Fibroblast of skin of abdomen (primary cell): Measurements from ENCODE around the gene TIGD1. TPM values are rescaled to one million over a fixed set of nuclear protein-coding genes. Genes with fewer than 3 reads are reported as not detected.

ENCODE experiments used
- DNase-seq: peaks from one replicate; pipeline ENCODE4 v3.0.0-alpha.2; 2013
- polyA plus RNA-seq, 2 experiments: library from polyadenylated mRNA; unstranded; fragments of 120-200 nt; gene quantifications; one replicate each; pipeline ENCODE4 v1.2.1, GENCODE V29; 2013; ENCODE audit not compliant: insufficient read length in 2 of 2

TIGD1 gene
- 3.2 TPM for polyA plus RNA-seq (2013, experiment 1 of 2; ENCODE audit: insufficient read length)
- polyA plus RNA-seq (2013, experiment 2 of 2; ENCODE audit: insufficient read length): 2.8 TPM

DNA sequence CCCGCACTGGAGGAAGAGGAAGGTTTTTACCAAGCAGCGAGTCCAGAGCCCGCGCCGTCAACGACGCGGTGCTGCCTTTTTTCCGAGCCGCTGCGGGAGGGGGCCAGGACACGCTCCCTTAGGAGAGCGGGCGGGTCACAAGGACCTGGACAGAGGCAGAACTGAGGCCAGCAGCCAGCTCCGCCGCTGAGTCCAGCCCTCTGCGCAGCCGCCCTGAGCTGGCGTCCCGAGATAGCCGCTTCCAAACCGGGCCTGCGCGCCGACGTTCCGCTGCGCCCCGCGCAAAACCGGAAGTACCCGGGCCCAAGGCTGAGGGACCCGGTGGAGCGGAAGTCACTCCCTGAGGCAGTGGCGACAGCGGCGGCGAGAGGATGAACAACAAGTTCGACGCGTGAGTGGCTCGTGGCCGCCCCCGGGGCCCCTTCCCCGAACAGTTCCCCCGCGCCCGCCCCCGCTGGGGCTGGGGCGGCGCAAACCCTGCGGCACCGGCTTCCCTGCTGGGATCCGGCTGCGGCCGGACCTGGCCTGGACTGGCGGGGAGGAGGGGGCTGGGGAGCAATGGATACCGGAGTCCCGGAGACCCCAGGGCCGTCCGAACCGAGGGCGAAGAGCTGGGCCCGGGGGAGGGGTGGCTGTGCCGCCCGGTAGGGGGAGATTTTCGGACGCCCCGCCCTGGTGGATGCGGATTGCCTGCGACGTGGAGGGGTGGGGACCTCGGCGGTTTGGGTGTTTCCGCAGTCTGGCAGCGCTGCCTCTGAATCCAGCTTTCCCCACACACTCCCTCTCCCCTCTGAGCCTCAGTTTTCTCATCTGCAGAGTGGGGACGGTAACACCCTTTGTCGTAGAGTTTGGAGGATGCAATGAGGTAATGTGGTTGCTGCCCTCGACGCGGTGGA is at the start of gene TIGD1, which contains the start of gene EIF4E2:
Gene TIGD1 (minus strand): TSS at position 204 of the 896 bp plus-strand sequence. CDS start 675 bp downstream, outside the sequence.
Gene EIF4E2 (plus strand): TSS at position 336 of the 896 bp plus-strand sequence. CDS start 36 bp downstream, at position 372.
- DNase-seq: peak; percentile 93

- DNase-seq: no peak
These were observed 47.9 kb upstream of the TIGD1 start for GRCh38 chr2:232598293-232598692.

DNA sequence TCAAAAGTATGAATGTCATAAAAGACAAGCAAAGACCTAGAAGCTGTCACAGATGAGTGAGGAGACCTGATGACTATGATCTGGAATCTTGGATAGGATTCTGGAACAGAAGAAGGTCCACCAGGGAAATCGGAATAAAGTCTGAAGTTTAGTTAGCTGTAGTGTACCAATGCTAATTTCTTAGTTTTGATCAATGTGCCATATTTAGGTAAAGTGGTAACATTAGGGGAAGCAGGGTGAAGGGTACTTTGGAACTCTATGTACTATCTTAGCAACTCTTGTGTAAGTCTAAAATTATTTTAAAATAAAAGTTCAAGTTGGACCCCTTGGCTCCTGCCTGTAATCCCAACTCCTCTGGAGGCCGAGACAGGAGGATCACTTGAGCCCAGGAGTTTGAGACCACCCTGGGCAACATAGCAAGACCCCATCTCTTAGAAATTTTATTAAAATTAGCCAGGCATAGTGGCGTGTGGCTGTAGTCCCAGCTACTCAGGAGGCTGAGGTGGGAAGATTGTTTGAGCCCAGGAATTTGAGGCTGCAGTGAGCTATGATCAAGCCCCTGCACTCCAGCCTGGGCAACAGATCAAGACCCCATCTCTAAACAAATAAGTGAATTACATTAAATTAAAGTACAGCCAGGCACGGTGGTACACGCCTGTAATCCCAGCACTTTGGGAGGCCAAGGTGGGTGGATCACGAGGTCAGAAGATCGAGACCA is 47.2 kb upstream of the TIGD1 start:
- no peak for DNase-seq

GRCh38 chr2:232593982-232594381 is 43.6 kb upstream of the TIGD1 start:
- DNase-seq: no peak

DNA sequence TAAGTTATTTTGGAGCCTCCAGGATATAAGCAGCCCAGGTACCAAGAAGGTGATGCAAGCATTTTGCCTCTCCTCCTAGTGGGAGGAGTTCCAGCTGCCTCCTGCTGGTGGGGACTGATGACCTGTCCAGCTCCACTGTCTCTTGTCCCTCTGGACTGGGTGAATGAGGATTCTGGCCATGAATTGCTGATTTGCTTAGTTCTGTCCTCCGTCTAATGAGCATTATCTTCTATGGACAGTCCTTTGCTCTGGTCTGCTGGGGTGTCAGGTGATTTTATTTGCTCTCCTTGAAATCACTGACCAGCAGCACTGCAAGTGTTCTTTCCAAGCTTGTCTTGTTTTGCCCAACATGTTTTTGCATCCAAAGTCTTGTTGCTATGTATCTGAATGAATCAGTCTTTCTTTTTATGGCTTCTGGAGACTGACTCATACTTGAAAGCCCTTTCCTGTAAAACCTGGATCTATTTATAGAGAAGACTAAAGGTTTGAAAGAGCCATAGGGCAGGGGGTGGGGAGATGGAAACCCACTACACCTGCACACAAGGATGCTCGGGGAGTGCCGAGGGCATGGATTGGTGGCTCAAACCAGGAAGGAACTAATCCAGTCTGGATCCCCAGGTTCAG is 42.5 kb upstream of the TIGD1 start:
- peak; percentile 40 for DNase-seq

GRCh38 chr2:232588680-232589585 is 38.6 kb upstream of the TIGD1 start:
- DNase-seq: peak; percentile 58

GRCh38 chr2:232588031-232588430 is 37.7 kb upstream of the TIGD1 start:
- no peak for DNase-seq

GRCh38 chr2:232587512-232587911 is 37.2 kb upstream of the TIGD1 start:
- DNase-seq: no peak

- DNase-seq: no peak
These were observed 36.7 kb upstream of the TIGD1 start for GRCh38 chr2:232586943-232587505.

GRCh38 chr2:232584238-232584637 is 33.9 kb upstream of the TIGD1 start:
- DNase-seq: no peak

DNA sequence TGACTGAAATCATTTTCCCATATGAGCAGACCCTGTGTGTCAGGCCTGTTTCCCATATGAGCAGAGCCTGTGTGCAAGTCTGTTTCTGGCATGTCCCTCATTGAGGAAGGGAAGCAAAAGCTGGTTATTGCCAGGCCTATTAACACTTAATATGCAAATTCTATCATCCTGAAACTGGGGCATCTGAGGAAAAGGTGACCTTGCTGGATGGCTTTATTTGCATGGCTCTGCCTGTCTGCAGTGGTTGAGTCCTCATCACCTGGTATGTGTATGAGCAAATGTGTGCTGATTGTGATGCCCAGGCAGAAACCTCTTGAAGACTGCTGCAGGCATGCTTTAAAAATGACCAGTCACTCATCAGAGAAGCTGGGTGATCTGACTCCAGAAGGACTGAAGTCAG is 31.4 kb upstream of the TIGD1 start:
- no peak for DNase-seq

DNA sequence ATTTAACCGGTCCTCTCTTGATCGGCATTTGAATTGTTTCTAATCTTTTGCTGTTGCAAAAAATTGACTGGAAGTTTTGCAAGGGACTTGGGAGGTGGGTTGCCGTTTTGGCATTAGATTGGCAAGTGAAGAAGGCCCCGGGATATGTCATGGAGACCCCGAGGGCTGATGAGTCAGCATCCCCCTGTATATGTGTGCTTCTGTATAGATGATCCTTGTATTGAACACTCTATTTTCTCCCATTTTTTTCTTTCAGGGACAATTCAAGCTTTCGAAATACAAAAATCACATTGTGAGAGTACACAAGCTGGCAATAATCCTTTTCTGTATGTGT is 30.3 kb upstream of the TIGD1 start:
- no peak for DNase-seq

DNA sequence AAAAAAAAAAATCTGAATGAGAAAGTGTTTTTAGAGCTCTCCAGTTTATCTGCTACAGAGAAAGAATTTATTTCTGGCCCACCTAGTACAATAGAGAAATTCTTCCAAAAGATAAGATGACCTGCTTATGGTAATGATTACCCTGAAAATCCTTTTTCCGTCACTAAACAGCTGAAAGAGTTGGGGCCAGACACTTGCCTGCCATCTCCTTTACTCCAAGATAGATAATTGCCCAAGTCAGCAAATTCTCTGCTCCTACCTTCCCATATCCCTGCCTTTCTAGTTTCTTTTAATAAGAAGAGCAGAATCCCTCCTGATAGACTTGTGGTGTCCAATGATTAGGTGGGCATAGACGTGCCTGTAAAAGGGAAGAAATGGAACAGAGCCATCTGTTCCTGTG is 28.3 kb upstream of the TIGD1 start:
- no peak for DNase-seq

DNA sequence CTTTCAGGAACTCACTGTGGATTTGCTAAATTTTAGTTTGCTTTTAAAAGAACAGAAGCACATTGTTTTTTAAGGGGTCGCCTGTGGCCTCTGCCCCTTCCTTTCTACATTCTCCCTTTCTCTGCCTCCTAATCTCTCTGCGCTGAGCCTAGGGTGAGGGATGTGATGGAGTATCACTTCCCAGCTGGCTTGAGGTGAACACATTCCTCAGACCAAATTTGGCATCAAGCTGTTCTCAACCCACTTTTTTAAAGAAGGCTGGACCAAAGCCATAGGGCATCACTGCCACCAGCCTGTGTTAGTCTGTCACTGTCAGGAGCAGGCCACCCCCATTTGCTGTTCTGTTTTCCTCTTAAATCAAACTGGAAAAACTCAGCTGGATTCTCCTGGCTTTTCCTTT is 27.5 kb upstream of the TIGD1 start:
- DNase-seq: no peak

GRCh38 chr2:232576995-232577394 is 26.6 kb upstream of the TIGD1 start:
- DNase-seq: peak; percentile 44

DNA sequence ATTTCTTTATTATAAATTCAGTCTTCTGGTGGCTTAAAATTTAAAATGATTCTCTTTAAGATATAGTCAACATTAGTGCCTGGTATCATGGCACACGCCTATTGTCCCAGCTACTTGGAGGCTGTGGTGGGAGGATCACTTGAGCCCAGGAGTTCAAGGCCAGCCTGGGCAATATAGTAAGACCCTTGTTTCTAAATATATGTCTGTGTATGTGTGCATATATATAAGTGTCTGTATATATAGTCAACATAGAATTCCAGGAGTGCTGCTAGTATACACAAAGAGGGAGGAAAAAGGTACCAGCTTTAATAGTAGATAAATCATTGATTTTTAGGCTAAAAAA is 25.0 kb upstream of the TIGD1 start:
- no peak for DNase-seq

DNA sequence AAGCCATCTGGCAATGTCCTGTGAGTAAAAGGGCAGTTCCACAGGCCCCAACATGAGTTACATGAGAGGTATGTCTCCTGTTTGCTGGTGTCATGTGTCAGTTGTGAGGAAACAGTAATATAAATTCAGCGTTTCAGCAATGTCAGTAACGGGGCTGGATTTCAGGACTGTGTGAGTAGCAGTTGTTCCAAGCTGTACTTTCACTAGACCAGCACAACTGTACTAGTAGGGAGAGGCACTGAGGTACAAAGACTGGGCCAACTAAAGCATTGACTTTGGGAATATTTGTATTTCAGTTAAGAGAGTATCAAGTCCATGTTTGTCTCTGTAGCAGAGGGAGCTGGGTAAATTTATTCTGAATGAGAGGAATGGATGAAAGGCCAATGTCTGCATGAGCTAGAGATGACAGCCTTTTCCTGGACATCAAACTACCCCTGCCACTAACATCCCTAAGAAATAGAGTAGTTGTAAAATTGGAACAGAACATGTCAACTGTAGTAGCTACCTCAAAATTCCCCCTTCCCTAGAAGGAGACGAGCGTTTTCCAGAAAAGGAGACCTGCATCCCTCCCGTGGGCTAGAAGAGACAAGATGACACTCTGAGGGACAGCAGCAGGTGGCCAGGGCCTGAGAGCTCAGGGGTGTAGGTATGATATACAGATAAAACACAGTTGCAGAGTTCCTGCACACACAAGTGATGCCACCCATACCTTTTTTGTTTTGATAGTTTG is 24.5 kb upstream of the TIGD1 start:
- peak; percentile 19 for DNase-seq

DNA sequence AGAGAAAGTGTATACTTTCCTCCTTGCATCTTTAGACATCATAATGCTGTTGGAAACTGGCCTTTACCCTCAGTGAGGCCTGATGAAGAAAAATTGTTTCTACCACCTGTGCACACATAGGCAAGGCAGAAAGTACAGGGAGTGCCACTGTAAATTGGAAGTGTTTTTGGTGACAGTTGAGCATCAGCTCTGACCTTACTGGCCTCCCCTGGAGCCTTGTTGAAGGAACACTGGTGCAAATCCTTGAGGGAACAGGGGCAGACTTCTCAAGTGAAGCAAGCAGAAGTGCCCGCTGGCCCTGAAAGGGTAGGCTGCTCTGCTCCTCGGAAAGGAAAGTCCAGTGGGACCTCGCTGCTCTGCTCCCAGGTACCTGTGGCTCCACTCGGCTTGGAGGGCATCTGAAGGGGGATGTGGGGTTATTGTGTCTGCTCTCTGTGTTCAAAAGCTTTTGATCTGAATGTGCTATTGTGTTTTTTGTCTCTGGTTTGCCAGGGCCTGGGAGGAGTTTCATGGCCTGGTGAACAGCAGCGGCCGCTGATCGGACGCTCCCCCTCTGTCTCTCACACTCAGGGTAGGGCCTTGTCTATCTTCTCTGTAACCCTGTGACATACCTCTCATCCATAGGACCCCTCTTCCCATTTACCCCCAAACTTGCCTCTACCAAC is 23.5 kb upstream of the TIGD1 start:
- DNase-seq: no peak

- no peak for DNase-seq
These were observed 22.7 kb upstream of the TIGD1 start for GRCh38 chr2:232573042-232573441.

GRCh38 chr2:232571026-232571474 is 20.7 kb upstream of the TIGD1 start:
- DNase-seq: no peak
